ENCODE data around the gene CASP2.

Gene CASP2

DNA sequence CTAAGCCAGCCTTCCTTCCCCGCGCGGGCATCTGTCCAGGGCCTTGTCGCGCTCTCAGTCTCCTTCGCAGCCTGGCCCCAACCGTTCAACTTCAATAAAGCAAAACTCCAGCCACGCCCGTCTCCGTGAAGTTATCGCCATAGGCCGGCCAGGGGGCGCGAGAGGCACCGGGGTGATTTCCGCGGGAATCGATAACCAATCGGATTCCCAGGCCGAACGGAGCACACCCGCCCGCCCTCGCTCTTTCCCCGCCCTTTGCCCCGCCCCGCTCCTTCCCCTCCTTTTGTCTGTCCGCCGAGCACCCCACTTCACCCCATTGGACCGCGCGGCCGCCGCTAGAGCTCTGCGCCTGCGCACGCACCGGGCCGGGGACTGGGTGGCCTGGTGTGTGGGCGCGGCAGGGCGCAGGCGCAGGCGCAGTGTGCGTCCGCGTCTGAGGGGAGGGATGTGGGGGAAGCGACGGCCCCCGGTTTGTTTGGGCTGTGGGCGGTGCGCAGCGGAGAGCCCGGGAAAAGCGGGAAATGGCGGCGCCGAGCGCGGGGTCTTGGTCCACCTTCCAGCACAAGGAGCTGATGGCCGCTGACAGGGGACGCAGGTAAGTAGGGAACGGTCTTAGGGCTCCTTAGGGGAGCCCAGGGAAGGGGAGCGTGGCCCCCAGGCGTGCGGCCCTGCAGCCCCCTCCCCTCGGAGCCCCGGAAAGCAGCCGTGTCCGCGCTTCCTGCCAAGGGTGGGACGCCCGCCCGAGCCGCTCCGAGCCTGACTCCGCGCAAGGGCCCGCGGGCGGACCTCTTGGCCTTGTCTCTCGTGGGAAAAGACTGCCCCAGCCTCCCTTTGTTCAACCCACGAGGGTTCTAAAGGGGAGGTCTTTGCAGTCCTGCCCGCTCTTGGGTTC lies at the start of gene CASP2:
Gene CASP2 (plus strand): TSS at position 417 of the 892 bp plus-strand sequence. CDS start 105 bp downstream, at position 522.
- peak; percentile 96 to 98 for DNase-seq (ENCODE audit: low read depth in 2 of 2)

DNA sequence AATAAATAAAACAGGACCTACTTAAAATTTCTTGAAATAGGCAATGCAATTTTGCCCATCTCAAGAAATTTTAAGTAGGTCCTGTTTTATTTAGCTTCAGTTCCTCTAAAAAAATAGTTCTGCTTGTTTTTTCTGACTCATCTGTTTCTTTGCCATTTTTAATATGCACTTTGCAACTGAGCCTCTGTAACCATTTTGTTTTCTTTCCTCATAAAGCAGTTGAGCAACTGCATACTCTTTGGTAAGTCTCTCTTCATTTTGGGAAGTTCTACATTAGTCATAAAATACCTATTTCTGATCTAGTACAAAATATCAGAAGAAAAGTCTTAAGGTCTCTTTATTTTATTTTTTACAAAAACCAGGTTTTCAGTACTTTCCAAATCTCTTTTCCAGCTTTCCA lies 48.3 kb upstream of the CASP2 start:
- DNase-seq (ENCODE audit: low read depth in 2 of 2), result no peak

DNA sequence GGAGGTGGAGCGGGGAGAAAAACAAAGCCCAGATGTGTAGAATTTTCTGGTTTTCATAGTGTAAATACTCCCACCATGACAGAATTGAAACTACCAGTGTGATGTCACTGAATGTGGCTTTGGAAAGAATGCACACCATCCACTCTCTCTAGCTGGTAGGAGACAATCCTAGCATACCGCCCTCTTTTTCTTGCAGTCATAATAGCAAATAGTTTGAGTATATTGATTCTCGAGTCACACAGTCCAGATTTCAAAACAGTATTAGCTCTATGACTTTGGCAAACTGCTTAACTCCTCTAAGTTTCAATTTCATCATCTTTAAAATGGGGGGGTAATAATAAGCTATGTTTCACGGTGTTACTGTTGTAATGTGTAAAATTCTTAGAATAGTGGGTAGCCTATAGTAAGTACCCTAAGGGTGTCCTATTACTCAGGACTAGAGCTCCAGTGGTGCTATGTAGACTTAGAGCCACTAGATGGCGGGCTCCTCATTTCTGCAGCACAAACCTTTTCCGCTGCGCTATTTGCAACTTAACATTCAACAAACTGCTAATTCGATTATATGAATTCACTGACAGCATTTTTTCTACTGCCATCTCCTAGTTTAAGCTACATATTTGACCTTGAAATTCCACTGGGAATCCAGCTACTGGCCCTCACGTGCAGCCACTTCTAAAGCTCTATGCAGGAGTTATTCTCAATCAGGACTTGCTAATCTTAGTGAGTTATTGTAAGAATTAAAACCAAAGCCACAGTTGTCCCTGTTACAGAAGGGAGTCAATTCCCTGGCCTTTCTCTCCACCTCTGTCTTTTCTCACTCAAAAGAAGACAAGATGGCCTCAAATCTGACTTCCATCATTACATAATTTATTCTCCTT lies 47.6 kb upstream of the CASP2 start:
- peak; percentile 44 to 59 for DNase-seq (ENCODE audit: low read depth in 2 of 2)

DNA sequence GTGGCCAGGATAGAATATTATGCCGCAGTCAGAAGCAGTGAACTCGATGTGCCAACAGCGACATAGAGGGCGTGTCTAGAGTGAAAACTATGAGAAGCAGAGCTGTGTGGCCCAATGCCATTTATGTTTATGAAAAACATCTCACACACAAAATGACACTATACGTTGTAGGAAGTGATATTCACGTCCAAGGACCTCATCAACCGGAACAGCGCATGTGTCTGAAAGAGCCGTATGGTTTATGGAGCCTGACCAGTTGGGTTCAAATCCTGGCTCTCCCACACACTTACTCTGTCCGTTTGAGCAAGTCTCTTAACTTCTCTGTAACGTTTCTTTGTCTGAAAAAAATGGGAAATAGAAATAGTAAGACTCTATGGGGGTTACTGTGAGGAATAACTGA lies 45.8 kb upstream of the CASP2 start:
- no peak for DNase-seq (ENCODE audit: low read depth in 2 of 2)

DNA sequence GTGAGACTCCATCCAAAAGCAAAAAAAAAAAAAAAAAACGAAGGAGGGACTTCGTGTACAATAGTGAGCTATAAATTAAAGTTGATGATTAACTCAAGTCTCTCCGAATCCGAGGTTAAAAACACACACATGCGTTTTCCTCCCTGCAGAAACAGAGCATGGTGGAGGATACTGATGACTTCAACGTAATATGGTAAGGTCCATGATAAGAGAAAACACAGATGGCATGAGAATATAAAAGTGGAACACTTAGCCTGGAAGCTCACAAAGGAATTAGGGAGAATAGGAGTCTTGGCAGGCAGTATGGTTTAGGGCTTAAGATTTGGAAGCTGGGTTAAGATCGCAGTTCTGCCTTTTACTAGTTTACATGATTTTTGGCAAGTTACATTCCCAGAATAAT lies 45.0 kb upstream of the CASP2 start:
- DNase-seq (ENCODE audit: low read depth in 2 of 2), result no peak

DNA sequence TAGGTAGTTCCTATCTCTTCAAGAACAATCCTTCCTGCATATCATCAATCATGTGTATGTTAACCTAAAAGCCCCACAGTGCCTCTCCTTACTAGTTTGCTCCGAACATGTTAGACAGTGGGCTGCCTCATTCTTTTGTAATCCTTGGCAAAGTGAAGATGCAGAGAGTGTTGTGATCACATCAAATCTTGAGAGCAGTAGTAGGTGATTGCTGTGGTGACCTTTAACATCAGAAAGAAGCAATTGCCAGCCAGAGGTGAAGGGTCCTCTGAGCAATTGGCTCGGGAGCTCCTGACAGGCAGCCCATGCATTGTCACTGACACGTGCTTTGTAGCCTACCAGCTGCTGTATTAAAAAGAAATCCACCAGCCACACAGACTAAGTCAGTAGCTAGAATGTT lies 44.5 kb upstream of the CASP2 start:
- no peak for DNase-seq (ENCODE audit: low read depth in 2 of 2)

DNA sequence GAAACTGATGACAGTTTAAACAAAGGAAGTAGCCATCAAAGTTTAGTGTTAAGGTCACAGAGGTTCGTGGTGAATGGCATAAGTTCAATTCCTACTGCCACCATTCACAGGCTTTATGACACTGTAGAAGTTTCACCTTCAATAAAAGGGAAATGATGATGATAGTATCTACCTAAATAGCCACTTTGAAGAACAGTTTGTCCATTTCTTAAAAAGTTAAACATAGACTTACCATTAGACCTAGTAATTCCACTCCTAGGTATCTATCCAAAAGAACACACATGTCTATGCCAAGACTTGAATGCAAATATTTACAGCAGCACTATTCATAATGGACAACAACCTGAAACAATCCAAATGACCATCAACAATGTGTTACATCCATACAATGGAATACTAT lies 43.8 kb upstream of the CASP2 start:
- DNase-seq (ENCODE audit: low read depth in 2 of 2), result no peak

DNA sequence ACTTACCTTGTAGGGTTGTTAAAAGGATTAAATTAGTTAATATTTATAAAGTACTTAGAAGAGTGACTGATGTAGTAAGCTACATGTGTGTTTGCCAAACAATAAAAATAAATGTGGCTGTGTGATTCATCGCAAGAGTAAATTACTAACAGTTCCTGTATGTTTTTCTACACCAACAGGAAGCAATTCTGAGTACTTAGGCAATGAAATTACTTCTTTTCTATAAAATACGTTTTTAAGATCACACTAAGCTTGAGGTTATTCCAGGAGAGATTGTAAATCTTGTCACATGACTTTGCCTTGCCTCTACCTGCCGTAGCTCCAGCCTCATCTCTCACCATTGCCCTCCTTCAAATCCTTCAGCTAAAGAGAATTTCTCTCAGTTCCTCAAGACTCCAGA lies 43.0 kb upstream of the CASP2 start:
- no peak for DNase-seq (ENCODE audit: low read depth in 2 of 2)

DNA sequence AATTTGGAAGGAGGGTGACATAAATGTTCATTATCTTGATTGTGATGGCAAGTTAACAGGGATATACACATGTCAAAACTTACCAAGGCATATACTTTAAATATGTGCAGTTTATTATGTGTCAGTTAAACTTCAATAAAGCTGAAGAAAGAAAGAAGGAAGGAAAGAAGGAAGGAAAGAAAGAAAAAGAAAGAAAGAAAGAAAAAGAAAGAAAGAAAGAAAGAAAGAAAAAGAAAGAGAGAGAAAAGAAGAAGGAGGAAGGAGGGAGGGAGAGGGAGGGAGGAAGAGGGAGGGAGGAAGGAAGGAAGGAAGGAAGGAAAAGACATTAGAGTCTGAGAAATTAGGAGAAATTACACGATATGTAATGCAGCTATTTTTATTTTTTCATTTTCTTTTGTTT lies 40.8 kb upstream of the CASP2 start:
- no peak for DNase-seq (ENCODE audit: low read depth in 2 of 2)

DNA sequence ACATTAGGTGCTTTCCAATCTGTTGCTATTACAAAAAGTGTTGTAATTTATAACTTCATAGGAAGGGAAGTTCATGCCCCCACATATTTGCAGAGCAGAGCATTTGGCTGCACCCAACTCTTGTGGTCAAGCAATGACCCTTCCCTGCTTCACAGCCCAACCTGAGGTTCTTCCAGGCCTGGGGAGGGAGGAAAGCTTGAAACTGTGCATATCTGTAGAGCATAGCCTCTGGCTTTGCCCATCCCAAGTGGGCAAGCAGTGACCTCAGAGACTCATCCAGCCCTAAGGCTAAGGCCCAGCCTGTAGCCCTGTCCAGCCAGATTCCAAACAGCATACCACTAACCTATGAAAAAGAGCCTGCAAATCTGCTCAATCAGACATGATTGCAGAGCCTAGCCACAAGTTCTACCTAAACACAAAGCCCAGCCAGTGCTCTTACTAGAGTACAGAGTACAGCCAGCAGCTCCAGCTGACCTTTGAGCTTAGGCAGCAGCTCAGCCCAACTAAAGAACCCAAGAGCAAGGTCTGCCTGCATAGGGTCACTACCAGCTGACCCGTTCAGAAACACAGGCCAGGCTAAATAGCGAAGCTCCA lies 39.3 kb upstream of the CASP2 start:
- no peak for DNase-seq (ENCODE audit: low read depth in 2 of 2)

DNA sequence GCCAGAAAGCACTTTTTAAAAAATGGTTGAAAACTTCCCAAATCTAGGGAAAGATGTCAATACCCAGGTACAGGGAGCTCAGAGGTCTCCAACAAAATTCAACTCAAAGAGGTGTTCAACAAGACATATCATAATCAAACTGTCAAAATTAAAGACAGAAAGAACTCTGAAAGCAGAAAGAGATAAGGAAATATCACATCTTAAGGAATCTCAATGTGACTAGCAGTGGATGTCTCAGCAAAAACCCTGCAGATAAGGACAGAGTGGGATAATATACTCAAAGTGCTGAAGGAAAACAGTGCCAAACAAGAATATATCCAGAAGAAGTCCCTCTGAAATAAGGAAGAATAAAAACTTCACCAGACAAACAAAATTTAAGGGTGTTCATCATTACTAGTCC lies 38.0 kb upstream of the CASP2 start:
- DNase-seq (ENCODE audit: low read depth in 2 of 2), result no peak

DNA sequence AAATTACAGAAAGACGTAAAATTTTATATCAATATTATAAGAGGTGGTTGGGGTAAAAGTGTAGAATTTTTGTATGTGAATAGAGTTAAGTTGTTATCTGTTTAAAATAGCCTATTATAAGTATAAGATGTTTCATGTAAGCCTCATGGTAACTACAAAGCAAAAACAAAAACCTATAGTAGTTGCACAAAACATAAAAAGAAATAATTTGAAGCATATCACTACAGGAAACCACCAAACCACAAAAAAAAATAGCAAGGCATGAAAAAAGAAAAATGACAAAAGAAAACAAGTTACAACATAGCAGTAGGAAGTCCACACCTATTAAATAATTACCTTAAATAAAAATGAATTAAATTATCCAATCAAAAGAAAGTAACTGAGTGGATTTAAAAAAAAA lies 37.3 kb upstream of the CASP2 start:
- no peak for DNase-seq (ENCODE audit: low read depth in 2 of 2)

DNA sequence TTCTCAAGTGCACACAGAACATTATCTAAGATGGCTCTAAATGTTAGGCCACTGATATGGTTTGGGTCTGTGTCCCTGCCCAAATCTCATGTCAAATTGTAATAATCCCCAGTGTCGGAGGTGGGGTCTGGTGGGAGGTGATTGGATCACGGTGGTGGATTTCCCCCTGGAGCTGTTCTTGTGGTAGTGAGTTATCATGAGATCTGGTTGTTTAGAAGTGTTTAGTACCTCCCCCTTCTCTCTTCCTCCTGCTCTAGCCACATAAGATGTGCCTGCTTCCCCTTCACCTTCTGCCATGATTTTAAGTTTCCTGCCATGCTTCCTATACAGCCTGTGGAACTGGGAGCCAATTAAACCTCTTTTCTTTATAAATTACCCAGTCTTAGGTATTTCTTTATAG lies 36.1 kb upstream of the CASP2 start:
- no peak for DNase-seq (ENCODE audit: low read depth in 2 of 2)

DNA sequence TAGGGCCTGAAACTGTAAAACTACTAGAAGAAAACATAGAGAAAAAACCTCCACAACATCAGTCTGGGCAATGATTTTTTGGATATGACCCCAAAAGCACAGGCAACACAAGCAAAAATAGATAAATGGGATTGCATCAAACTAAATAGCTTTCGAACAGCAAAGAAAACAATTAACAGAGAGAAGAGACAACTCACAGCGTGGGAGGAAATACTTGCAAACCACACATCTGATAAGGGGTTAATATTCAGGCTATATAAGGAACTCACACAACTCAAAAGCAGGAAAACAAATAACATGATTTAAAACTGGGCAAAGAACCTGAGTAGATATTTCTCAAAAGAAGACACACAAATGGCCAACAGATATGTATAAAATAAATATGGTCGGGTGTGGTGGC lies 32.6 kb upstream of the CASP2 start:
- no peak for DNase-seq (ENCODE audit: low read depth in 2 of 2)

DNA sequence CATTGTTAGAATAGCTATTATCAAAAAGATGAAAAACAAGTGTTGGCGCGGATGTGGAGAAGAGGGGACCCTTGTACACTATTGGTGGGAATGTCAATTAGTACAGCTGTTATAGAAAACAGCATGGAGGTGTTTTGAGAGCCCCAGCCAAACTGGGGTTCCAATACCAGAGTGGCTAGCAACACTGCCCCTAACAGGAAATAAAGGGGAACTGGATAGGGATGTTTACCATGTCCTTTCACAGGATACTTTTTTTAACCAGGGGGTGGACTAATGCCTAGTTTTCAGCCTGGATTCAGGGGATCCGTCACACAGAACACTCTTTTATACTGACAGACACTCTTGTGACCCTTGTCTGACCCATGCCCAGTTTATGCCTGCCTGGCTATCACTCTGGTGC lies 31.8 kb upstream of the CASP2 start:
- no peak for DNase-seq (ENCODE audit: low read depth in 2 of 2)

DNA sequence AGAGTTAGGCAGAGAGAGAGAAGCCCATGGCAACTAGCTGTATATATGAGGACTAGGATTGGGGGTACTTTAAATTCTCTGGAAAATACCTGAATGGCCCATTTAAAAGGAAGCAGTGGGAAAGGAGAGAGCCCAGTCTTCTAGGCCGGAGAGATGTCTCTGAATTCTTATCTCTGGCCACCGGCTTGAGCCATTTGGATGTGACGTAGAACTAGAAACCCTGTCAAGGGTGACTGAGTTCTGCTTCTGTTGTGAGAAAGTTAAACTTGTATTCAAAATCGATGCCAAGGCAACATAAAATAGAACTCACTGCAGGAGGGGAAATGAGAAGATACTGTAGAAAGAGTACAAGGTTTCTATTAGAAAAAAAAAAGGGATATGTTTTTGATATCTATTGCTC lies 31.2 kb upstream of the CASP2 start:
- no peak for DNase-seq (ENCODE audit: low read depth in 2 of 2)

DNA sequence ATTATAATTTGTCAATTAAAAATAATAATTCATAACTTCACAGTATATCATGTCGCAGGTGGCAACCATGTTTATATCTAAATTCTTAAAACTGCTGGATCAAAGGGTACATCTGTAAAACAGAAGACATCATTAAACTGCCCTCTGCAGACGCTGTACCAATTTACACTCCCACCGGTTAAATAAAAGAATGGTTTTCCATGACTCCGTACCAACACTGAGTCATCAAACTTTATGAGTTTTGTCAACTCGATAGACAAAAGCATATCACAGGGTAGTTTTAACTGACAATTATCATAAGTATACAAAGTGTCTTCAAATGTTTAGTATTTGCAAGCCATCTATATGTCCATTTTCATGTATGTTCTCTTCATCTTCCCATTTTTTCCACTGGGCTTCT lies 30.6 kb upstream of the CASP2 start:
- DNase-seq (ENCODE audit: low read depth in 2 of 2), result no peak

DNA sequence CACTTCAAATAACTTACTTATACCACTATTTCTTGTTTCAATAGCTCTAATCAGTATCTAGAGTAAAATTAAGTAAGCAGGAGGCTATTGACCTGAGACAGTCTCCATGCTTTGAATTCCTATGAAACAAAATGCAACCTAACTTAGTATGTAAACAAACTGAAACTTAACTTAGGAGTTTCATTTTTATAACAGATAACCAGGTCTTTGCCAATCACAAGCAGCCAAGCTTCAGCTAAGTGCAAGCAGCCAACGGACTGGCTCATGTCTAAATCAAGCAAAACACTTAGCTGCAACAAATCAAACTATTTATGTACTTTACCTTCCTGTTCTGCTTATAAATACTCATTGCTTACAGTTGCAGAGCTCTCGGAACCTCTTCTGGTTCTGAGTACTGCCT lies 29.3 kb upstream of the CASP2 start:
- DNase-seq (ENCODE audit: low read depth in 2 of 2), result no peak

DNA sequence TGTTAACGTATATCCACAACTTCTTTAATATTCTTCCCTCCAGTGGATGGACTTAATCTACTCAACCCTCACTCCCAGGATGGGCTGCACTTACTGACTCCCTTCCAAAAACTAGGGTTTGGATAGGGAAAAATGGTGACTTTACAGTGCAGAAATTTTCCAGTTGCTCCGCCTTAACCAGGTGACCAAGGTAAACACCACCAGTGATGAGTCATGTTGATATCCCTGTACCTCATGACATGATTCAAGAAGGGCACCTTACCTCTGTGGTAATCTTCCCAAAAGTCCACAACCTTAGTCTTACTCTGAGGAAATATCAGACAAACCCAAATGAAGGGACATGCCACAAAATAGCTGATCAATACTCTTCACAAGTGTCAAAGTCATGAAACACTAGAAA lies 28.4 kb upstream of the CASP2 start:
- no peak for DNase-seq (ENCODE audit: low read depth in 2 of 2)

DNA sequence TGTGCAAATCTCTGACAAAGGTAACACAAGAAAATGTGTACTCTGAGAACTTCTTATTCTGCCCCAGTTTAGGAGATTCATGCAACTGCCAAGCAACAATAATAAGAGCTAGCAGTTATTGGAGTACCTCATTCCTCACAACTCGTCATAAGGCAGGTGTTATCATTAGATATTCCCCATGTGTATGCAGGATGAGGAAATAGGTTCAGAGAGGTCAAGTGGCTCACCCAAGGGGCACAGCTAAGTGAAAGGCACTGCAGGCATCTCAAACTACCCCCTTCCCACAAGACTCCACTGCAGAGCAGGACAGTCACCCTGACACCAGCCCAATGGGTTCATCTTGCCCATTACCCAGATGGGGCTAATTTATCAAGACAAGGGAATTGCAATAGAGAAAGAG lies 26.2 kb upstream of the CASP2 start:
- no peak for DNase-seq (ENCODE audit: low read depth in 2 of 2)

DNA sequence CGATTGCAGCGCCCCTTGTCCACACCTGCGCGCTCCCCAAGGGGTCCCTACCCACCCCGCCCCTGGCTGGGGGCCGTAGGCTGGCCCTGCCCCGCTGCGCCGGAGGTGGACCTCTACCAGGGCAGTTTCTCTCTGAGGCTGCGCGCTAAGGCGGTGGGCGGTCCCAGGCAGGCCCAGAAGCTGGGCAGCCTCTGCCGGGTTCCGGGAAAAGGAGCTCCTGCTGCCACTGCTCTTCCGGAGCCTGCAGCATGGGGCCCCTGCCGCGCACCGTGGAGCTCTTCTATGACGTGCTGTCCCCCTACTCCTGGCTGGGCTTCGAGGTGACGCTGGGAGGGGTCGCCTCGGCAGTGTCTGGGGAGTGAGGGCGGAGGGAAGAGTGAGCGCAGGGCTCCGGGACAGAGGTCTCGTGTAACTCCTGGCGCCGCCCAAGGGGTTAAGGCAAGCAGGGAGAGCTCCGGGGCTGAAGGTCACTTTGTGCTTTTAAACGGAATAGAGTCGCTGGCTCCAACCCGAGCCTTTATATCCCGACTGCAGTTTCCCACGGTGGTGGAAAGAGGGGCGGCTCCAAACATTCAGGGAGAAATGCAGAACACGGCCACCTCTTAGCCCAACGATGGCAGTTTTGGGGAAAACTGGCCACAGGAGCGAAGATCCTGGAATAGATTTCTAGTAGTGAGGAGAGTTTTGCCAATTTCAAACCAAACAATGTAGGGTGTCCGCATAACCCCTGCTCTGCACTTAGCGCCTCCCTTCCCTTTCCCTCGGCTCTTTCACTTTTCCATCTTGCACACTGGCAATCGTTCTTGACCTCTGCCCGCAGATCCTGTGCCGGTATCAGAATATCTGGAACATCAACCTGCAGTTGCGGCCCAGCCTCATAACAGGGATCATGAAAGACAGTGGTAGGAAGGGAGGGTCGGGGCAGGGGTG lies 24.6 kb upstream of the CASP2 start, which contains the start of gene GSTK1:
Gene GSTK1 (plus strand): TSS at position 176 of the 930 bp plus-strand sequence. CDS start 73 bp downstream, at position 249.
- peak; percentile 57 to 67 for DNase-seq (ENCODE audit: low read depth in 2 of 2)

Measured in stimulated activated CD8-positive, alpha-beta memory T cell treated with anti-CD3 and anti-CD28 coated beads, Interleukin-2, amount 100 ng/mL, for 1 hour (primary cell).